Putamen (tissue), 1 donor: ENCODE results near the gene C19orf25.
"Not testable (repeated sequence)": the region's sequence is repeated elsewhere in the genome, so short reads cannot be mapped to it uniquely, and the experiment has no call there.

Experiments used
- DNase-seq: peaks from one replicate; pipeline ENCODE4 v3.0.0-alpha.2; 2016; ENCODE audit warnings: low spot score

Gene C19orf25

DNA sequence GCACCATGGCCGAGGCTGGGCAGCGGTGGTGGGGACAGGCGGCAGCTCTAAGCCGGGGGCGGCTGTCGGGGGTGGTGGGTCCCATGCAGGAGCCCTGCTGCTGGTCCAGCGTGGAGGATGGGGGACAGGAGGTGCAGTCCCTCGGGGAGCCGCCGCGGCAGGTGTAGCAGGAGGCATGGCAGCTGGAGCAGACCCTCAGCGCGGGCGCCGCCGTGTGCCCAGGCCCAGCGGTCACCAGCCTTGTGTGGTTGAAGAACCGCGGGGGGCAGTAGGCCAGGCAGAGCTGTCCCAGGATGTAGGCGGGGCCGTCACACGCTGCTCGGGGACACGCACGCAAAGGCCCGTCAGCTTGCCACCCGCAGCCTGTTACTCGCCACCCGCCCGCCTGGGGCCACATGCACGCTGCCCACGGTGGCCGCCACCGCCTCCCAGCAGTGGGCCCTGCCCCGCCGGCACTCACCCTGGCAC is 2.9 kb upstream of the C19orf25 start:
- DNase-seq, result no peak

- DNase-seq, result no peak
These were observed 2.3 kb upstream of the C19orf25 start for GRCh38 chr19:1481224-1481892.

GRCh38 chr19:1477056-1477455 is 2.0 kb downstream of the C19orf25 start:
- DNase-seq, result not testable (repeated sequence)

DNA sequence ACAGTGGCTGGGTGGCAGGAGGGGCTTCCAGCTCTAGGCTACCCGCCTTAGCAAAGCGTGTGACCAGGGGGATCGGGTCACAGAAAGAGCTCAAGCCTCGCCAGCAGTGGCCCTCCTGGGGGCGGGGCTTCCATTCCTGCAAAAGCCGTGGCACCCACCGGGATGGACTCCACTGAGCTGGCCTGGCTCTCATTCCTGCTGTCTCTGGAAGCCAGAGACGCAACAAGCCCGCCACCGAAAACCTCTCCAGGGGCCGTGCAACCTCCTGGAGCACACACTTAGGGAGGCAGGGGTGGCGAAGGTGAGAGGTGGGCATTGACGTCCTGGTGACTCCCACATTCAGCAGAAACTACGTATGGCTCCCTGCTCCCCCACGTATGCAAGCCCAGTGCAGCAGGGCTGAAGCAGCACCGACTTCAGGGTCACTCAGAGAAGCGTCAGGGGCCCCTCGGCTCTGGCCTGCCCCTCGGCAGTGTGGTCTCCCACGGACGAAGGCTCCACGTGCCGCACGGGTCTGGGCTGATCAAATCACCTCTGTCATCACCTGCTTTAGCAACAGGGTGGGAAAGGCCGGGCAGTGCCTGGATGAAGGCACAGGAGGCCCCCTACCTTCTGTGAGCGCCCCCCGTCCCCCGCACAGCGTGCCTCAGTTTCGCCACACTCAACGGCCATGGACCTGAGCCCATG is 3.1 kb downstream of the C19orf25 start:
- DNase-seq, result no peak

DNA sequence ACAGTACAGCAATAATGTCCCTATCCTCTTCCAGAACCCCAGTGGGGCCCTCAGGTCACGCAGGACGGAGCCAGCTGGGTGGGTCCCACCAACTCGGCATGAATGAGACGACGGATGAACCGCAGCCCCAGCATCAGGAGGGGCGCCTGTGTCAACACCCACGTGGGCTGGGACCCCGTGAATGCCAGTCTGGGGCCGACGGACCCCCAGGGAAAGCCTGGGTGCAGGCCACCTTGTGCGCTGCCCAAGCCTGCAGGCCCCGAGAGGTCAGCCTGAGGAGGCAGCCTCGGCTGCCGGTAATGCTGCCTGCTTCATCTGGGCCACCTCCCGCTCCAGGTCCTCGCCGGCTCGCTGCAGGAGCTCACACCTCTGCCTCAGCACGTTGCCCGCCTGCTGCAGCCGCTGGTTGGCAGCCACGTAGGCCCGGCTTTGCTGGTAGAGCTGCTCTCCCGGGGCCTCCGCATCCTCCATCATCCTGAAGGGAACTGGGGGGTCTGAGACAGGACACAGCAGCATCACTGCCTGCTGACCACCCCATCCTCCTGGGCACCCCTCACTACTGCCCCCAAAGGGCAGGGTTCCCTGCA is 4.2 kb downstream of the C19orf25 start:
- no peak for DNase-seq

GRCh38 chr19:1474011-1474764 is 4.8 kb downstream of the C19orf25 start:
- DNase-seq, result peak; percentile 69

- no peak for DNase-seq
These were observed 5.7 kb downstream of the C19orf25 start for GRCh38 chr19:1473085-1473851.

GRCh38 chr19:1472231-1473084 is 6.6 kb downstream of the C19orf25 start:
- no peak for DNase-seq

DNA sequence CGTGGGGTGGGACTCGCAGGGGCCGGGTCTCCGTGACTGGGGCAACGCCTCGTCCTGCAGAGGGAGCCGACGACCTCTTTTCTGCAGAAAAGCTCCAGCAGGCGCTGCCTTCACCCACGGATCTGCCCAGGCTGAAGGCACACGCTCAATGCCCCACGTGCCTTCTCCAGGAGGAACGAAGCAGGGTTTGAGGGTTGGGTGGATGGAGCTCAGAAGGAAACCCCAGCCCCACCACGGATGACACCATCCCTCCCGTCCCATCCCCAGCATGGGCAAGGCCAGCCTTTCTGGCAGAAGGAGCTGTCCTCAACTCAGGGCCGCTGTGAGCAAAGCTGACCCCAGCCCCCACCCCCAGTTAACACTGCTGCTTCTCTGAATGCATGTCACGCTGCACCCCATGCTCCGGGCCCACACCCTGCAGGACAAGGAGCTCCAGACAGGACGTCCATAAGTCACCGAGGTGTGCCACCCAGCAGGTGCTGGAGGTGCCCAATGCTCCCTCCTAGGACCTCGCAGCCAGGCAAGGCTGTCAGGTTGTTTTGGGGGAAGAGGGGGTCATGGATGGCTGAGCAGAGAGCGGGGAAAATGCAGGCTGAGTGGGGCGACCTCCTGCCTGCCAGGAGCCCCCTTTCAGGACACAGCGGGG is 7.4 kb downstream of the C19orf25 start:
- DNase-seq, result peak; percentile 56

DNA sequence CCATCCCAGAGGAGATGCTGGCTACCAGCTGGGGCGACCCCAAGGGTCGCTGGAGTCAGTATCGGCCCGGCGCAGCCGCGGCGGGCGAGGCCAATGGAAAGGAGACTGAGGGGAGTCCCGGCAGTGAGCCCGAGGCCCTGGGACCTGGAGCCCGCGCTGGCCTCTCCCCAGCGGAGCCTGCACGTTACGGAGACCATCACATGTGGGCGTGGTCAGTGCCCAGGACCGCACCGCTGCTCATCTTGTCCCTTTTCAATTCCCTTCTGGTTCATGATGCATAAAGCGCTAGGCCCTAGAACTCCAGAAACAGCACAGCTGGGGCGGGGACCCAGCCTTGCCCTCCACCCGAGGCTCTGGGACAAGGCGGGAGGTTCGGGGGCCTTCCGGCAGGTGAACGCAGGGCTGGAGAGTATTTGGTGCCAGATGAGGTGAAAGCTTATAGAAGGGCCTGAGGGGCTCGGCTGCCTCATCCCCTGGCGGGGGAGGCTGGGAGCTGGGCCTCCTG is 8.0 kb downstream of the C19orf25 start:
- no peak for DNase-seq

GRCh38 chr19:1470305-1471009 is 8.6 kb downstream of the C19orf25 start:
- peak; percentile 42 for DNase-seq

- DNase-seq, result no peak
These were observed 9.0 kb downstream of the C19orf25 start for GRCh38 chr19:1470055-1470304.

DNA sequence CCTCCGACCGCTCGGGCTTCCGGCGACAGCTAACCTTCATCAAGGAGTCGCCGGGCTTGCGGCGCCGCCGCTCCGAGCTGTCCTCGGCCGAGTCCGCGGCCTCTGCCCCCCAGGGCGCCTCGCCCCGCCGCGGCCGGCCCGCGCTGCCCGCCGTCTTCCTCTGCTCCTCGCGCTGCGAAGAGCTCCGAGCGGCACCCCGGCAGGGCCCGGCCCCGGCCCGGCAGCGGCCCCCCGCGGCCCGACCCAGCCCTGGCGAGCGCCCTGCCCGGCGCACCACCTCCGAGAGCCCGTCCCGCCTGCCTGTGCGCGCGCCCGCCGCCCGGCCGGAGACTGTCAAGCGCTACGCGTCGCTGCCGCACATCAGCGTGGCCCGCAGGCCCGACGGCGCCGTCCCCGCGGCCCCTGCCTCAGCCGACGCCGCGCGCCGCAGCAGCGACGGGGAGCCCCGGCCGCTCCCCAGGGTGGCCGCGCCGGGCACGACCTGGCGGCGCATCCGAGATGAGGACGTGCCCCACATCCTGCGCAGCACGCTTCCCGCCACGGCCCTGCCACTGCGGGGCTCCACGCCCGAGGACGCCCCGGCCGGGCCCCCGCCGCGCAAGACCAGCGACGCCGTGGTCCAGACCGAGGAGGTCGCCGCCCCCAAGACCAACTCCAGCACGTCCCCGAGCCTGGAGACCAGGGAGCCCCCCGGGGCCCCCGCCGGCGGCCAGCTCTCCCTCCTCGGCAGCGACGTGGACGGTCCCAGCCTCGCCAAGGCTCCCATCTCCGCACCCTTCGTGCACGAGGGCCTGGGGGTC is 9.6 kb downstream of the C19orf25 start:
- DNase-seq, result no peak

- no peak for DNase-seq
These were observed 10.2 kb downstream of the C19orf25 start for GRCh38 chr19:1468821-1469254.

DNA sequence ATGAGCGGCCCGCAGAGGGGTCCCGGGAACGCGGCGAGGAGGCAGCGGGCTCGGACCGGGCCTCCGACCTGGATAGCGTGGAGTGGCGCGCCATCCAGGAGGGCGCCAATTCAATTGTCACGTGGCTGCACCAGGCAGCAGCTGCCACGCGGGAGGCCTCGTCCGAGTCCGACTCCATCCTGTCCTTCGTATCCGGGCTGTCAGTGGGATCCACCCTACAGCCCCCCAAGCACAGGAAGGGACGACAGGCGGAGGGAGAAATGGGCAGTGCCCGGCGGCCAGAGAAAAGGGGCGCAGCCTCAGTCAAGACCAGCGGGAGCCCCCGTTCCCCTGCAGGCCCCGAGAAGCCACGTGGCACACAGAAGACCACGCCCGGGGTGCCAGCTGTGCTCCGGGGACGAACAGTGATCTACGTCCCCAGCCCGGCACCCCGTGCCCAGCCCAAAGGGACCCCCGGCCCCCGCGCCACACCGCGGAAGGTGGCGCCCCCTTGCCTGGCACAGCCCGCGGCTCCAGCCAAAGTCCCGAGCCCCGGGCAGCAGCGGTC is 10.7 kb downstream of the C19orf25 start:
- no peak for DNase-seq

- DNase-seq, result no peak
These were observed 11.3 kb downstream of the C19orf25 start for GRCh38 chr19:1467490-1468273.

GRCh38 chr19:1467215-1467489 is 11.9 kb downstream of the C19orf25 start:
- DNase-seq, result no peak
